Nasal cavity respiratory epithelium epithelial cell of viscerocranial mucosa (primary cell): ENCODE results near the gene NDUFS1. TPM values are rescaled to one million over a fixed set of nuclear protein-coding genes. Genes with fewer than 3 reads are reported as not detected.

Experiments
- total RNA-seq: library from RNA; depleted of rRNA; stranded (reverse); fragments of >200 nt; gene quantifications from 2 replicates; pipeline ENCODE4 v1.2.3, GENCODE V29; 2014

The NDUFS1 gene
- total RNA-seq, result 81.0 and 95.7 TPM in 2 replicates

GRCh38 chr2:206159346-206160124 is at the start of gene NDUFS1, which contains the start of gene EEF1B2:
Gene NDUFS1, minus strand, starts transcription at chr2:206159444. Its CDS starts 5,766 bp downstream, at chr2:206153678.
Gene EEF1B2, plus strand, starts transcription at chr2:206159895. Its CDS starts 85 bp downstream, at chr2:206159980.

GRCh38 chr2:206085742-206086445 is 73.3 kb downstream of the NDUFS1 start, which contains the start of gene INO80D:
Gene INO80D, minus strand, starts transcription at chr2:206086174. Its CDS starts 23,158 bp downstream, at chr2:206063016.

Other genes with a start within 250 kb of the NDUFS1 start
- gene INO80D, start 73.3 kb downstream of the NDUFS1 start, total RNA-seq, result 11.3 and 15.9 TPM in 2 replicates
- 488 and 759 TPM in 2 replicates for gene EEF1B2, start 451 bp upstream of the NDUFS1 start, total RNA-seq
- gene ZDBF2, start 115.2 kb upstream of the NDUFS1 start, total RNA-seq, result 9.9 and 12.7 TPM in 2 replicates